ENCODE results near the gene NR4A2. TPM values are rescaled to one million over a fixed set of nuclear protein-coding genes. Genes with fewer than 3 reads are reported as not detected.
A peak's percentile ranks its signal among the peaks of the same experiment; 100 is the strongest.

Gene NR4A2
- total RNA-seq, 1 donor from 2014 or later: 1.4 TPM

DNA sequence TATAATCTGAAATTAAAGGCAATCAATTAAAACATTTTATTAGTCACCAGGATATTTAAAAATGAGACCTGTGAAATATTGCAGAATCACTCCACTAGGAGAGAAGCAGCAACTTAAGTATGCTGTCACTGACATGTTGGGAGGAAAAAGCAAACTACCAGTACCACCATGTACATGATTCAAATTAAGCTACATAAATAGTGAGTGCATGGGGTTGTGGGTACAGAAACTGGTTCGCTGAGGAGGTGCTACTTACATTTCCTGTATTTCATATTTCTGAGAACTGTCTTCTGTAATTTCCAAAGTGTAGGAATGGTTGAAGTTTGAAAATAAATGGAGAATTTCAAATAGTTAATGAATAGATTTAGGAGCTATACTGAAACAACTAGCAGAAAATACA lies 7.9 kb upstream of the NR4A2 start:
- DNase-seq (ENCODE audit: extremely low spot score, unreplicated experiment): no peak
- Mint-ChIP-seq H3K27me3 (ENCODE audit: unreplicated experiment) (no peaks in the 10 kb centered on the region), H3K9me3 (ENCODE audit: unreplicated experiment) (no peaks in the 10 kb centered on the region), H3K4me3 (ENCODE audit: unreplicated experiment) (peak overlapping the region; percentile 87), H3K36me3 (ENCODE audit: unreplicated experiment) (no peaks in the 10 kb centered on the region), H3K4me1 (ENCODE audit: unreplicated experiment) (peaks cover 13% of the 10 kb centered on the region), H3K27ac (ENCODE audit: unreplicated experiment) (peak overlapping the region; percentile 96)
- TF ChIP-seq, protein P1, sequence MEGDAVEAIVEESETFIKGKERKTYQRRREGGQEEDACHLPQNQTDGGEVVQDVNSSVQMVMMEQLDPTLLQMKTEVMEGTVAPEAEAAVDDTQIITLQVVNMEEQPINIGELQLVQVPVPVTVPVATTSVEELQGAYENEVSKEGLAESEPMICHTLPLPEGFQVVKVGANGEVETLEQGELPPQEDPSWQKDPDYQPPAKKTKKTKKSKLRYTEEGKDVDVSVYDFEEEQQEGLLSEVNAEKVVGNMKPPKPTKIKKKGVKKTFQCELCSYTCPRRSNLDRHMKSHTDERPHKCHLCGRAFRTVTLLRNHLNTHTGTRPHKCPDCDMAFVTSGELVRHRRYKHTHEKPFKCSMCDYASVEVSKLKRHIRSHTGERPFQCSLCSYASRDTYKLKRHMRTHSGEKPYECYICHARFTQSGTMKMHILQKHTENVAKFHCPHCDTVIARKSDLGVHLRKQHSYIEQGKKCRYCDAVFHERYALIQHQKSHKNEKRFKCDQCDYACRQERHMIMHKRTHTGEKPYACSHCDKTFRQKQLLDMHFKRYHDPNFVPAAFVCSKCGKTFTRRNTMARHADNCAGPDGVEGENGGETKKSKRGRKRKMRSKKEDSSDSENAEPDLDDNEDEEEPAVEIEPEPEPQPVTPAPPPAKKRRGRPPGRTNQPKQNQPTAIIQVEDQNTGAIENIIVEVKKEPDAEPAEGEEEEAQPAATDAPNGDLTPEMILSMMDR (IDR thresholded peaks at IDR 0.05): no peak

DNA sequence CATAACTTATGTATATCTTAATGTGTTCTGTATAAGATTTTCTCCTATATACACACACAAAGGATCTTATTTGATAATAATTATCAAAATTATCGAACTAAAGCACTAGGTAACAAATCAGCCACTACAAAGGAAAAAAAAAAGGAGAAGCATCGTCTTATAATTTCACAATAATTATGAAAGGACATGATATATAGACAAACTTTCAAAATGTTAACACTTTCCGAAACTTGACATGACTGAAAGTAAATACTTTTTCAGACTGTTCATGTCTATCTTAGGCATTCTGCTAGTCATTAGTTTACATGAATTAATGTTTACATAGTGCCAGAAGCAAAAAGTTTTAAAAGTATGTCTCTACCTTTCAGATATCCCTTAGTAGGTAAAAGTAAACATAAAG lies 7.3 kb upstream of the NR4A2 start:
- Mint-ChIP-seq H3K9me3 (ENCODE audit: unreplicated experiment) (no peaks in the 10 kb centered on the region), H3K4me3 (ENCODE audit: unreplicated experiment) (no peak overlapping the region), H3K4me1 (ENCODE audit: unreplicated experiment) (peaks cover 17% of the 10 kb centered on the region), H3K27me3 (ENCODE audit: unreplicated experiment) (no peaks in the 10 kb centered on the region), H3K36me3 (ENCODE audit: unreplicated experiment) (no peaks in the 10 kb centered on the region), H3K27ac (ENCODE audit: unreplicated experiment) (no peak overlapping the region)
- DNase-seq (ENCODE audit: extremely low spot score, unreplicated experiment): no peak
- TF ChIP-seq, protein P1 (IDR thresholded peaks at IDR 0.05): no peak

DNA sequence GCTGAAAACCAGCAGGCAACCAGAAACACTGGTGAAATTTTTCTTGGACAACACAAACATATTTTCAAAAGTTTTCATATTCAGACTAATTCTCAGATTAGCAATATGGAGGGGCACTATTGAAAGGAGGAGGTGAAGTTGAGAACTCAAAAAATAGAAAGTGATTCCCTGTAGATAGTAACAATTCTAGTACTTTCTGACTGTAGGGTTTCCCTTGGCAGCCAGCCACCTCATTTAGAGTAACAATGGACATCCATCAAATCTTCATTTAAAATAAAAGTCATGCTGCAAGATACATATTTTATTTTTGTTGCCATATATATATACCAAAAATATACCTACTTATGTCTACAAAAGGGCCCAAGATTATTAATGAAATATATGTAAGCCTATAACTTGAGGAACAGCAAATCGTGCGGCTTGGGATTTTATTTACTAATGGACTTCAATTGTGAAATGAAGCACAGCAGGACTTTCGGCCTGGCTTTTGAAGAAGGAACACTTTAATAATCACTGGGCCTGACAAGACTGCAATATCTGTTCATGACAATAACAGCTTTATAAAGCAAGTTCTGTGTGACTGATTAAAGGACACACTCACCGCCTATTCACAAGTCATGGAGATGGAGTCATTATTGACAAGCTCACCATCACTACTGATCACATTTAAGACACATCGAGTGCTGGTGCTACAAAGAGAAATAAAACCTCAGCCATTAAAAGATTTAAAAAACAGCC lies 6.8 kb upstream of the NR4A2 start:
- Mint-ChIP-seq H3K4me3 (ENCODE audit: unreplicated experiment) (no peak overlapping the region), H3K27me3 (ENCODE audit: unreplicated experiment) (no peaks in the 10 kb centered on the region), H3K27ac (ENCODE audit: unreplicated experiment) (no peak overlapping the region), H3K4me1 (ENCODE audit: unreplicated experiment) (peaks cover 17% of the 10 kb centered on the region), H3K9me3 (ENCODE audit: unreplicated experiment) (no peaks in the 10 kb centered on the region), H3K36me3 (ENCODE audit: unreplicated experiment) (no peaks in the 10 kb centered on the region)
- TF ChIP-seq, protein P1 (IDR thresholded peaks at IDR 0.05): no peak
- no peak for DNase-seq (ENCODE audit: extremely low spot score, unreplicated experiment)

DNA sequence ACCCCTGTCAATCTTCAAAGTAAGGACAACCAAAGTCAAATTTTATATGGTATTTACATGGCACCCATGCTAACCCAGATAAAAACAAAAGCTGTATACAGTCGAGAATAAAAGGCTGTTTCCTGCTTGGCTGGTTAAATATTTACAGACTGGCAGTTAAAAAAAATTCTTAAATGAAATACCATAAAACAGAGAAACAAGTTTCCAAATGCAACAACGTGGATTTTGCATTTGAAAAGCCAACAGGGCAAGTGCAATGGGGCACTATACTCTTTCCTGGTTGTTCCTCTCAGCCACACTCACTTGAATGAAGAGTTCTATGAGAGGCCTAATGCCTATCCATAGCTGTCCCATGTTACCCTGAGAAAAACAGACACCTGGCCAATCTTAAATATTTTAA lies 6.1 kb upstream of the NR4A2 start:
- no peaks in the 10 kb centered on the region for H3K9me3 Mint-ChIP-seq (ENCODE audit: unreplicated experiment)
- H3K27me3 Mint-ChIP-seq (ENCODE audit: unreplicated experiment): no peaks in the 10 kb centered on the region
- TF ChIP-seq, protein P1 (IDR thresholded peaks at IDR 0.05): no peak
- H3K36me3 Mint-ChIP-seq (ENCODE audit: unreplicated experiment): no peaks in the 10 kb centered on the region
- DNase-seq (ENCODE audit: extremely low spot score, unreplicated experiment): no peak
- peaks cover 19% of the 10 kb centered on the region for H3K4me1 Mint-ChIP-seq (ENCODE audit: unreplicated experiment)
- no peak overlapping the region for H3K4me3 Mint-ChIP-seq (ENCODE audit: unreplicated experiment)
- H3K27ac Mint-ChIP-seq (ENCODE audit: unreplicated experiment): no peak overlapping the region

DNA sequence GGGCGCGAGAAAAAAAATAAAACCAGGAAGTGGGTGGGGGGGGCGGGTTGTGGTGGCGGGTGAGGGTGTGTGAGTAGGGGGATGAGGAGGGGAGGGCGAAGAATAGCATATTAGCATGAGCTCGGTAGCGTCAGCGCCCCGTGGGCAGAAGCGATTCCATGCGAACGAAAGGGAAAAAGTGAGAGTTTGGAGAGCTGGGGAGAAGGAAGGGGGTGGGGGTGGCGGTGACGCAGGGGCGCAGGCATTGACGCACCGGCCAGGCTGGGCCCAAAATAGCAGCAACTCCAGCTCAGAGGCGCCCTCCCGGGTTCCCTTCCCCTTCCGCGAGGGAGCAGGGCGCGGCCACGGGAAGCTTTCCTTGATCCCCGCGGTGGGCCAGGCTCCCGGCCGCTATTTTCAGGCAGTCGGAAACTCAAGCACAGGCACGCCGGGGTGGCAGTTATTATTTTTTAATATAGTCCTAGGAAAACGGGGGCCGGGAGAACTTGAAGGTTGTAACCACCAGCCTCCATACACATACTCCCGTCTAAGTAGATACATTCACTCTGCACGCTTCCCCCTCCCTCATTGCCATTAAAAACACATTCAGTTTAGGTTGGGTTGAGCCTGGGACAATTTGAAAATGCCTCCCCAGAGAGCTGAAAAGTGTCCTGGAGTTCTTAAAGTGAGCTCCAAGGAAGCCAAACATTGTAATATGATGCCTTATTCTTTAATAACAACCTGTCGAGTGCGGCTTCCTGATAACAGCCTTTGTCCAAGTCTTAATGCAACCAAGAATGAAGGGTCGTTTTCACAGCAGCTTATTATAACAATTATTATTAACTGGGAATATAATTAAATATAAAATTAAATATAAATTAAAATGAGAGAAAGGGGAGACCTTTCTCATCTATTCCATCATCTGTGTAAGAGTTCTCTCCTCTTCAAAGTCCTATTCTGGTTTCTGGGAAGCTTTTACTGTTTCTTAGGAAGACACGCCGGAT lies 2.3 kb upstream of the NR4A2 start:
- H3K4me1 Mint-ChIP-seq (ENCODE audit: unreplicated experiment): peaks cover 24% of the 10 kb centered on the region
- H3K27me3 Mint-ChIP-seq (ENCODE audit: unreplicated experiment): peaks cover 13% of the 10 kb centered on the region
- H3K27ac Mint-ChIP-seq (ENCODE audit: unreplicated experiment): peak overlapping the region; percentile 98
- TF ChIP-seq, protein P1 (IDR thresholded peaks at IDR 0.05): peak; percentile 24
- no peaks in the 10 kb centered on the region for H3K9me3 Mint-ChIP-seq (ENCODE audit: unreplicated experiment)
- peak; percentile 92 for DNase-seq (ENCODE audit: extremely low spot score, unreplicated experiment)
- H3K4me3 Mint-ChIP-seq (ENCODE audit: unreplicated experiment): peak overlapping the region; percentile 88
- no peaks in the 10 kb centered on the region for H3K36me3 Mint-ChIP-seq (ENCODE audit: unreplicated experiment)
